K562 (cell line): ENCODE measurements around the gene VAC14. TPM values are rescaled to one million over a fixed set of nuclear protein-coding genes. Genes with fewer than 3 reads are reported as not detected.

Experiments used
- CCNT2 ChIP-seq: IDR thresholded peaks from 2 replicates; pipeline ENCODE4 v1.6.1; 2011; ENCODE audit warnings: borderline replicate concordance, low read depth, mild to moderate bottlenecking, moderate library complexity, mixed read lengths, low read length; ENCODE audit not compliant: insufficient read length; ENCODE audit errors: extremely low read depth
- ELF1 ChIP-seq: fragments of 200-800 bp; sonication (Bioruptor generic); IDR thresholded peaks from 2 replicates; pipeline ENCODE4 v1.6.1; 2016; ENCODE audit warnings: missing genetic modification characterization, missing compliant biosample characterization
- ETV5 ChIP-seq: sonication (generic); formaldehyde crosslinking; IDR thresholded peaks from 2 replicates; pipeline ENCODE4 v1.4.0; 2020; ENCODE audit warnings: low read depth, mild to moderate bottlenecking, missing genetic modification reagents
- FOXJ3 ChIP-seq: sonication (generic); formaldehyde crosslinking; IDR thresholded peaks from 2 replicates; pipeline ENCODE4 v1.4.0; 2020; ENCODE audit warnings: mild to moderate bottlenecking, missing genetic modification reagents
- GABPA ChIP-seq: fragments of 200-800 bp; sonication (Bioruptor generic); conservative IDR thresholded peaks from 2 replicates; pipeline ENCODE4 v1.6.1; 2016; ENCODE audit warnings: low read depth, missing genetic modification characterization, missing compliant biosample characterization
- HLTF ChIP-seq: fragments of 450-650 bp; IDR thresholded peaks from 2 replicates; pipeline ENCODE4 v1.6.1; 2016
- ILK ChIP-seq: fragments of 450-650 bp; IDR thresholded peaks from 2 replicates; pipeline ENCODE4 v1.6.1; 2016; ENCODE audit warnings: missing genetic modification characterization, low read depth, mild to moderate bottlenecking, missing compliant biosample characterization, moderate library complexity, borderline replicate concordance
- MED1 ChIP-seq: sonication (generic); formaldehyde crosslinking; IDR thresholded peaks from 2 replicates; pipeline ENCODE4 v1.8.1; 2023; ENCODE audit warnings: missing genetic modification reagents, borderline replicate concordance
- MYC ChIP-seq, 2 experiments: fragments of 250-450 bp in 1 of 2; sonication (Bioruptor Pico) in 1 of 2; IDR thresholded peaks; 2 replicates each; pipeline versions ENCODE4 v1.5.1 to v1.6.1; 2012 to 2021; ENCODE audit warnings: low read depth in 2 of 2, borderline replicate concordance in 1 of 2, improper control_type of control experiment in 1 of 2, low read length in 1 of 2, mild to moderate bottlenecking in 1 of 2, moderate library complexity in 1 of 2
- NEUROD1 ChIP-seq: fragments of 150-350 bp; IDR thresholded peaks from 2 replicates; pipeline ENCODE4 v1.6.1; 2014; ENCODE audit warnings: borderline replicate concordance, low read length, low read depth; ENCODE audit not compliant: partially characterized antibody
- PCBP2 ChIP-seq: fragments of 200-400 bp; formaldehyde crosslinking; IDR thresholded peaks from 2 replicates; pipeline ENCODE4 v1.6.1; 2018; ENCODE audit warnings: low read length, low read depth, mild to moderate bottlenecking, moderate library complexity; ENCODE audit not compliant: poor library complexity, severe bottlenecking
- POLR2G ChIP-seq: fragments of 200-400 bp; formaldehyde crosslinking; IDR thresholded peaks from 2 replicates; pipeline ENCODE4 v1.6.1; 2017; ENCODE audit warnings: low read depth, mild to moderate bottlenecking, antibody characterized with exemption, low read length, moderate library complexity
- PYGO2 ChIP-seq: fragments of 450-650 bp; IDR thresholded peaks from 2 replicates; pipeline ENCODE4 v1.6.1; 2016; ENCODE audit warnings: mild to moderate bottlenecking, missing genetic modification characterization, moderate library complexity, missing compliant biosample characterization
- RB1 ChIP-seq: fragments of 450-650 bp; IDR thresholded peaks from 2 replicates; pipeline ENCODE4 v1.6.1; 2017; ENCODE audit warnings: low read depth, mild to moderate bottlenecking
- SIN3A ChIP-seq, 2 experiments: fragments of 150-350 bp in 1 of 2; IDR thresholded peaks; 2 replicates each; pipeline ENCODE4 v1.6.1; 2011 to 2016; ENCODE audit warnings: borderline replicate concordance in 2 of 2, low read depth in 2 of 2, low read length in 2 of 2, mild to moderate bottlenecking in 2 of 2, moderate library complexity in 2 of 2; ENCODE audit not compliant: control insufficient read depth in 1 of 2
- SMAD3 ChIP-seq: fragments of 450-650 bp; formaldehyde crosslinking; conservative IDR thresholded peaks from 2 replicates; pipeline ENCODE4 v1.4.0; 2020; ENCODE audit warnings: mild to moderate bottlenecking
- SRSF7 ChIP-seq: fragments of 200-400 bp; formaldehyde crosslinking; optimal IDR thresholded peaks from 2 replicates; pipeline ENCODE3; 2017; ENCODE audit warnings: mild to moderate bottlenecking, low read depth, low read length
- STAT5A ChIP-seq: IDR thresholded peaks from 2 replicates; pipeline ENCODE4 v1.6.1; 2012; ENCODE audit warnings: low read length, inconsistent platforms, borderline replicate concordance
- TEAD1 ChIP-seq, 2 experiments: fragments of 450-650 bp in 1 of 2; sonication (generic) in 1 of 2; formaldehyde crosslinking; IDR thresholded peaks; 2 replicates each; pipeline versions ENCODE4 v1.4.0 to v1.8.0; 2020 to 2022; ENCODE audit warnings: mild to moderate bottlenecking in 2 of 2, missing genetic modification reagents in 1 of 2
- ZNF274 ChIP-seq: IDR thresholded peaks from 2 replicates; pipeline ENCODE4 v1.6.1; 2011; ENCODE audit warnings: low read depth, mild to moderate bottlenecking, low read length, moderate library complexity, borderline replicate concordance
- ZNF696 ChIP-seq: fragments of 250-450 bp; sonication (Bioruptor Pico); conservative IDR thresholded peaks from 2 replicates; pipeline ENCODE4 v1.4.0; 2020; ENCODE audit warnings: mild to moderate bottlenecking, moderate library complexity
- polyA plus RNA-seq, 8 experiments: library from polyadenylated mRNA; depleted of rRNA in 4 of 8; stranded (reverse) in 5 of 8; unstranded in 3 of 8; fragments of >200 nt; fragmentation: Nextera tagmentation in 2 of 8; fragmentation: Illumina TruSeq in 1 of 8; extraction: Ambion mirVana in 2 of 8; extraction: Trizol in 1 of 8; gene quantifications; 2 replicates each; pipeline versions ENCODE4 v1.2.1 to v1.2.3, GENCODE V29; 2011 to 2014; ENCODE audit warnings: inconsistent platforms in 1 of 8, missing spikeins in 1 of 8
- total RNA-seq, 7 experiments: library from RNA; depleted of rRNA in 6 of 7; stranded (reverse); fragments of >200 nt in 6 of 7; fragmentation: Illumina TruSeq in 2 of 7; extraction: Trizol in 2 of 7; gene quantifications; 2 replicates each; pipeline versions ENCODE4 v1.2.1 to v1.2.3, GENCODE V29; 2011 to 2021; ENCODE audit warnings: low replicate concordance in 1 of 7
- TF ChIP-seq, protein P1 (sequence below), 2 experiments: fragments of 450-650 bp; IDR thresholded peaks; 2 replicates each; pipeline ENCODE4 v1.6.1; 2018; ENCODE audit warnings: mild to moderate bottlenecking in 2 of 2, low read depth in 1 of 2; ENCODE audit not compliant: partially characterized antibody in 2 of 2

Gene VAC14
- total and polyA plus RNA-seq, 9 of the 15 experiments (the other 6 are each of a cell fraction or from before 2014, with no cell fraction given), result 1.3 to 41.6 (median 26.6) TPM

- TF ChIP-seq MYC (IDR thresholded peaks at IDR 0.05; ENCODE audit: low read depth, low read length), result 0 out of 2 replicates have a peak, but pooled peaks have one; percentile 16
- TF ChIP-seq MYC (CRISPR knock-in tag; IDR thresholded peaks at IDR 0.05; ENCODE audit: borderline replicate concordance, low read depth), result no peak
- TF ChIP-seq, protein P1, sequence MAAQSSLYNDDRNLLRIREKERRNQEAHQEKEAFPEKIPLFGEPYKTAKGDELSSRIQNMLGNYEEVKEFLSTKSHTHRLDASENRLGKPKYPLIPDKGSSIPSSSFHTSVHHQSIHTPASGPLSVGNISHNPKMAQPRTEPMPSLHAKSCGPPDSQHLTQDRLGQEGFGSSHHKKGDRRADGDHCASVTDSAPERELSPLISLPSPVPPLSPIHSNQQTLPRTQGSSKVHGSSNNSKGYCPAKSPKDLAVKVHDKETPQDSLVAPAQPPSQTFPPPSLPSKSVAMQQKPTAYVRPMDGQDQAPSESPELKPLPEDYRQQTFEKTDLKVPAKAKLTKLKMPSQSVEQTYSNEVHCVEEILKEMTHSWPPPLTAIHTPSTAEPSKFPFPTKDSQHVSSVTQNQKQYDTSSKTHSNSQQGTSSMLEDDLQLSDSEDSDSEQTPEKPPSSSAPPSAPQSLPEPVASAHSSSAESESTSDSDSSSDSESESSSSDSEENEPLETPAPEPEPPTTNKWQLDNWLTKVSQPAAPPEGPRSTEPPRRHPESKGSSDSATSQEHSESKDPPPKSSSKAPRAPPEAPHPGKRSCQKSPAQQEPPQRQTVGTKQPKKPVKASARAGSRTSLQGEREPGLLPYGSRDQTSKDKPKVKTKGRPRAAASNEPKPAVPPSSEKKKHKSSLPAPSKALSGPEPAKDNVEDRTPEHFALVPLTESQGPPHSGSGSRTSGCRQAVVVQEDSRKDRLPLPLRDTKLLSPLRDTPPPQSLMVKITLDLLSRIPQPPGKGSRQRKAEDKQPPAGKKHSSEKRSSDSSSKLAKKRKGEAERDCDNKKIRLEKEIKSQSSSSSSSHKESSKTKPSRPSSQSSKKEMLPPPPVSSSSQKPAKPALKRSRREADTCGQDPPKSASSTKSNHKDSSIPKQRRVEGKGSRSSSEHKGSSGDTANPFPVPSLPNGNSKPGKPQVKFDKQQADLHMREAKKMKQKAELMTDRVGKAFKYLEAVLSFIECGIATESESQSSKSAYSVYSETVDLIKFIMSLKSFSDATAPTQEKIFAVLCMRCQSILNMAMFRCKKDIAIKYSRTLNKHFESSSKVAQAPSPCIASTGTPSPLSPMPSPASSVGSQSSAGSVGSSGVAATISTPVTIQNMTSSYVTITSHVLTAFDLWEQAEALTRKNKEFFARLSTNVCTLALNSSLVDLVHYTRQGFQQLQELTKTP (IDR thresholded peaks at IDR 0.05; ENCODE audit: low read depth in 1 of 2, partially characterized antibody in 2 of 2), result no peak
- peak; percentile 78 for TF ChIP-seq POLR2G
- TF ChIP-seq SRSF7, result no peak
- no peak for TF ChIP-seq ZNF274
- TF ChIP-seq ILK (tag), result no peak
- no peak for TF ChIP-seq ETV5 (CRISPR knock-in tag)
- no peak for TF ChIP-seq ELF1 (tag)
- no peak for TF ChIP-seq PYGO2 (tag)
- TF ChIP-seq SIN3A (IDR thresholded peaks at IDR 0.05; ENCODE audit: borderline replicate concordance in 2 of 2, control insufficient read depth in 1 of 2, low read depth in 2 of 2, low read length in 2 of 2), result 0 out of 4 replicates have a peak, but pooled peaks of 1 of the 2 experiments have one; percentile 52
- 0 out of 2 replicates have a peak, but pooled peaks have one; percentile 9 for TF ChIP-seq RB1
- TF ChIP-seq ZNF696, result no peak
- no peak for TF ChIP-seq HLTF
- TF ChIP-seq MED1, result no peak
- TF ChIP-seq STAT5A, result no peak
- no peak for TF ChIP-seq GABPA (tag)
- TF ChIP-seq FOXJ3 (CRISPR knock-in tag), result no peak
- no peak for TF ChIP-seq NEUROD1
- peak; percentile 10 for TF ChIP-seq CCNT2
- no peak for TF ChIP-seq PCBP2
- peak in 1 of 2 experiments; percentile 25; a peak in 1 of 4 replicates for TF ChIP-seq TEAD1 (CRISPR knock-in tag; IDR thresholded peaks at IDR 0.05)
- TF ChIP-seq SMAD3 (CRISPR knock-in tag), result no peak
Observed at GRCh38 chr16:70685061-70685937, 115.7 kb downstream of the VAC14 start (continued).
